Activated CD4-positive, alpha-beta T cell treated with anti-CD3 and anti-CD28 coated beads, Interleukin-2, amount 50 U/mL, for 4 hours (primary cell): ENCODE measurements around the gene HOXB5.

Source experiments
- DNase-seq, 2 experiments: peaks; one replicate each; pipeline ENCODE4 v3.0.0-alpha.2; 2020

HOXB5 gene

DNA sequence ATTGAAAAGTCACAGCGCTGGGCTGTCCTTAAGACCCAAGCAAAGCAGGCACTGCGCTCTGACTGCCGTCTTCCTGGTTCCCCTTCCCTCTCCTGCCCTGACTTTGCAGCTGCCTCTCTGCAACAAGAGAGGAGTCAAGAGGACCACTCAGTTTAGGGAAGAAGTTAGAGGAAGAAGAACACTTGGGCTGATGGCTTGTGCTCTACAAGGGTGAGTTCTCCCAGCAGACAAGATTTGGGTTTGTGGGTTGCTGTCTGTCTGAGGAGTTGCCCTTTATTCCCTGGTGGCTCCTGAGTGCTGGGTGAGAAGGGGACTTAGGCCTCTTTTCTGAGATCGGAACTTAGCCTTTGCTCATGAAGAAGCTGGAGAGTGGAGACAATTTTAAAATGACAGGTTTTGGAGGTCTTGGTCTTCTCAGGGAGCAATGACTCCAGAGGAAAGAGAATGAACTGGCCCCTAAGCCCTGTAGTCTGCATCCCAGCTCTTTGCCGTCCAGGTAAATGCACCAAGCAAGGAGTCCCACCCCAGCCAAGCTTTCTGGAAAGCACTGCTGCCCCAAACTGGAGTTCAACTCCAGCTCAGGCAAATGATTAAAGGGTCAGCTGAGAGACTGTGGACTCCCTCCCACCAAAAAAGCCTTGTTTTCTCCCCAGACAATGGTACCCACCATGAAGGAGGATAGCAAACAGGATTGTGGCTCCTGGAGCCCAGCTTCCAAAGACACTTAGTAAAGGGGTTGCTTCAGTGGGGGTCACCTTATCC, 35.3 kb upstream of the HOXB5 start:
- DNase-seq, result no peak

DNA sequence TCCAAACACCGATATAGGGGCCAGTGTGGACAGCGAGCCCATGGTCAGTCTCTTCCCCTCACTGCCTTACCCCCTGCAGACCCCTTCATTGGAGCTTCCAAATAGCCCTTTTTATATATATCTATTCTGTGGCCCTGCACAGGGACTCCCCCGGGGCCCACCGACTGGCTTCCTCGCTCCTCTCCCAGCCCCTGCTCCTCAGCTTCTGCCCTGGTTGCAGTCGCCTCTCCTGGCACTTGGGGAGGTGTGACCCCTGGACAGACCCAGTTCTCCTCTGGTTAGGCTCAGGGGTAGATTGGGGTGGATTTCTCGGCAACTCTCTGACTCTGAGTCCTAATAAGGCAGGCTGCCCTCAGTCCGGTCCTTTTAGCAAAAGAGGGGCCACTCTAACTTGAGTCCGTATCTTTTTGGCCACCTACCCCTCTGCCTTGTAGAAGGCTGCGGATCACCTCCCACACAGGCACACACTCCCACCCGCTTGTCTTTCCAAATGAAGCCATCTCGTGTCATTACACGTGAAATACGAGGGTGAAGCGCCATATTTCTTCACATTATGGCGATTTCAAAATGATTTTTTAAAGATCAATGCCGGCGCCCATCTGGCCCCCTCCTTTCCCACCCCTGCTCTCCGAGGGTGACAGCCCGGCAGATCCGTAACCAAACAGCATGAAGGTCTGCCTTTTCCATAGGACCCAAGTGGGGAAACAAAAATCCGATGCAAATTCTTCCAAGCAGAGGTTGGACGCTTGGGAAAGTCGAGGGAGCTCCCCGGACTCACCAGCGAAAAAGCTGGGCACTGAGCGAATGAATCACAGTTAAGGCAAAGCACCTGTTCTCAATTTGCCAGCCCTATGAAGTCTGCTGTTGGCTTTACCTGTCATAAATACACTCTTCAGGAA, 34.3 kb upstream of the HOXB5 start:
- no peak for DNase-seq

DNA sequence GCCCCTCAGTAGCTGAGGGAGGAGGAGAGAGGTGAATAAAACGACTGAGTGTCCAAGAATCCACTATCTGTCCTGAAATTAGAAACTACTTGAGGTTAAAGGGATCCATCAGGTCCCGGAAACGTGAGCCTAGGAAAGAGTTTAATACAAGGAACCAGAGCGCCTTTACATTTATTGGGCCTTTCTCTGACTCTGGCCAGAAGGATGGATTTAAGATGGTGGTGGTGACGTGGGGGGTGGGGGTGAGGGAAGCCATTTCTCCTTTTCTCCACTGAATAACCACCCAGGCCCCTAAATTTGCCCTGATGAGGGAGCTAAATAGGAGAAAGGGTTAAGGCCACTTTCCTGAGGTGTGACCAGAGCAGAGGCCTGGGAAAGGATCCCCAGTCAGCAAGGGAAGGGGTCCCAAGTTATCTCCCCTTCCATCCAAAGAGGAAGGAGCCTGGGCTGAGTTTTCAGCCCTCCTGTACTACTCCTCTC, 33.6 kb upstream of the HOXB5 start:
- no peak for DNase-seq

- peak; percentile 51 to 61 for DNase-seq
Measured at GRCh38 chr17:48626245-48627117, 32.9 kb upstream of the HOXB5 start, which contains the start of gene HOXB9. HOXB9 (minus strand) TSS chr17:48626358; CDS start chr17:48626269, 89 bp downstream.

GRCh38 chr17:48625495-48626244, 32.1 kb upstream of the HOXB5 start:
- peak in 1 of 2 experiments; percentile 37 for DNase-seq

DNA sequence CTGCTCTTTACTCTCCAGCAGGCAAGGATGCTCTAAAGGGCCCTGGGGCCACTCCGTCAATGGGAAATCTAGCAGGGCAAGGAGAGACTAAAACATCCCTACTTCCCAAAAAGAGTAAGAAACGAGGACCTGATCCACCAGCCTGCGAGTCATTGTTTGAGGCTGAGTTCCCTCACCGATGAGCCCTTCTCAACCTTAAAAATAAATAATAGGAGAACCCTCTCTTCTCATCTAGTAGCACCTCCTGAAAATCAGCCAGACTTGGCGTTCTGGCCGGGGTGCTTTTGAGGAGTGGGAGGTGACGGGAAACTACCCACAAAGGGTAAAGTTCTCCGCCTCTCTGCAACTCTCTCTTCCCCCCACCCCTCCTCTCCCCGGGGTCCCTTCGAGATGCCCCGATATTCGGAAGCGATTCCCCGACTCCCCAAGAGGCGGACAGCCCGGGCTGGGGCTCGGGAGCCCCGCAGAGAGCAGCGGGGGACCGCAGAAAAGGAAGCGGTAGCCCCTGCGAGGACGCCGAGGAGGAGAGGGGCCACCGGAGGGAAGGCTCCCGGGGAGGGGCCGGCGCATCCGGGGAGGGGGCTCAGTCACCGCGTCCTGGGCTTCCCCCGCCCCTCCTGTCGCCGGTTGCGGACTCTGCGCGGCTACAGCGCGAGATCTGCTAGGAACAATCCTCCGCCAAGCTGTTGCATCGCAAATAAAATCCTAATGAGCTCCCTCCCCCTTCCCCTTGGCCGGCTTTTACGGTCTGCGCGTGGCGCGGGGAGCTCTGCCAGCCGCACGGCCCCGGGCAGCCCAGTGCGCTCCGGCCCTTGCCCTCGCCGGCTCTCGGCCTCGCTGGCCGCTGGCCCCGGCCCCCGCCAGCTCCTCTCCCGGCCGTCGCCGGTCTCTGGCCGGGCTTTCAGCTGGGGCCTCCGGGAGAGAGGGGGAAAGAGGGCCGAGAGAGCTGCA, 31.2 kb upstream of the HOXB5 start:
- no peak for DNase-seq

DNA sequence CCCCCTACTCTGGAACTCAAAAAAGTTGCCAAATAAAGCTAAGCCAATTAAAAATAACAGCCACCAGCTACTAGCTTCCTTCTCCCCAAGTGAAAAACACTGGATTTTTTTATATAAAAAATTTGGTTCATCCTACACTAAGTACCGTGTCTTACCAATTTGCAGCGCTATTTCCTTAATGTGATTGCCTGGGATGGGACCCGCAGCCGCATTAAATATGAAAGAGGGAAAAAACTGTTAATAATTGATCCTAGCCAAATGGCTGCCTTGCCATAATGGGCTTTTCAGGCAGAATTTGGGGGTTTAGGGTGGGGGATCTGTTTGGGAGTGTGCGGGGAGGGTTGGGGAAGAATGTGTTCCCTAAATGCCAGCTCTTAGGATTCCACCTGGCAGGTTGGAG, 30.5 kb upstream of the HOXB5 start:
- DNase-seq, result no peak

GRCh38 chr17:48623583-48623982, 30.0 kb upstream of the HOXB5 start:
- DNase-seq, result no peak

DNA sequence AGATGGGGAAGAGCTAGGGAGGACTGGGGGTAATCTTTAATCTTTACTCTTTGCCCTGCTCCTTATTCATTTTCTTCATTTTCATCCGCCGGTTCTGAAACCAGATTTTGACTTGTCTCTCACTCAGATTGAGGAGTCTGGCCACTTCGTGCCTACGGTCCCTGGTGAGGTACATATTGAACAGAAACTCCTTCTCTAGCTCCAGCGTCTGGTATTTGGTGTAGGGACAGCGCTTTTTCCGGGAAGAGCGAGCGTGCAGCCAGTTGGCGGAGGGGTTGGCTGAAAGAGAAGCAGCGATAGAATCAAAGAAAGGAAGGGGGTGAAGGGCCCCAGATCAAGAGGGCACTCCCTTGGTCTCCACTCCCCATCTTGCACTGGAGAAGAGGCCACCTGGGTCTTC, 29.3 kb upstream of the HOXB5 start:
- no peak for DNase-seq

DNA sequence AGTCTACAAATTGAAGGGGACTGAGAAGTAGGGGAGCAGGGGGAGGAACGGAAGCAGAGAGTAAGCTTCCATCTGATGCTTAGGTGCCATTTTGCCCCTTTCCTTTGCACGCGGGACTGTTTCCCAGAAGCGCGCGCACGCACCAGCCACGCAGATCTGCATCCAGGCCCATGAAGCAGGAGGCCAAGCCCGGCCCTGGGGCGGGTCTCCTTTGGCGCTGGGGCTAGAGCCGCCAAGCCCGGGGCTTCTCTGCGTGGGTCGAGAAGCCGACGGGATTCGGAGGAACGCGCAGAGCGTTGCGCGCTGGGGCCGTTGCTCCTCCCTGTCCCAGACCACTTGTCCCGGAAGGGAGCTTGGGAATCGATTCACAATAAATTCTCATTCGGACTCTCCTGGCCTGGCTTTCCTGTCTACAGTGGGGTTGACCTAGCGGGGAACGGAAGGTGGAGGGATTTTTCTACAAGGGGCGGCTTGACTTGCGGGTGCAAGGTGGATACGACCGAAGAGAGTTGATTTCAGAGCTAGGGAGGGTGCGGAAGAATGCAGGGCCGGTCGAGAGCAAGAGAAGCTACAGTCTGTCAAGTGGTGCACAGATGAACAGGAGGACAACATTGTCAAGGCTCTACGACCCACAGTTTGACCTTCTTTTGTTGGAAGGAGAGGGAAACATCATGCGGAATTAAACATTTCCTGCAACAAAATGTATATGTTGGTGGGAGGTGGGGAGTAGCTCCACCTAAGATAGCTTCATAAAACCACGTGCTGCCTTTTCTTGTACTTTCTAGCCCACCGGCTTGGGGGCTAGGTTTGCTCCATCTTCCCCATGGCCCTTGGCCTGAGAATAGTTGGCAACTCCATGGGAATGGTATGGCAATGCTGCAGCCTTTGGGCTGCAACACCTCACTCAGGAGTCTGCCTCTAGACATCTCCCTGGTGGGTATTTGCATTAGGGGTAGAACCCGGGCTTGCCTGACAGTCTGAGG, 28.1 kb upstream of the HOXB5 start:
- no peak for DNase-seq

- no peak for DNase-seq
Measured at GRCh38 chr17:48620461-48621139, 27.0 kb upstream of the HOXB5 start.

DNA sequence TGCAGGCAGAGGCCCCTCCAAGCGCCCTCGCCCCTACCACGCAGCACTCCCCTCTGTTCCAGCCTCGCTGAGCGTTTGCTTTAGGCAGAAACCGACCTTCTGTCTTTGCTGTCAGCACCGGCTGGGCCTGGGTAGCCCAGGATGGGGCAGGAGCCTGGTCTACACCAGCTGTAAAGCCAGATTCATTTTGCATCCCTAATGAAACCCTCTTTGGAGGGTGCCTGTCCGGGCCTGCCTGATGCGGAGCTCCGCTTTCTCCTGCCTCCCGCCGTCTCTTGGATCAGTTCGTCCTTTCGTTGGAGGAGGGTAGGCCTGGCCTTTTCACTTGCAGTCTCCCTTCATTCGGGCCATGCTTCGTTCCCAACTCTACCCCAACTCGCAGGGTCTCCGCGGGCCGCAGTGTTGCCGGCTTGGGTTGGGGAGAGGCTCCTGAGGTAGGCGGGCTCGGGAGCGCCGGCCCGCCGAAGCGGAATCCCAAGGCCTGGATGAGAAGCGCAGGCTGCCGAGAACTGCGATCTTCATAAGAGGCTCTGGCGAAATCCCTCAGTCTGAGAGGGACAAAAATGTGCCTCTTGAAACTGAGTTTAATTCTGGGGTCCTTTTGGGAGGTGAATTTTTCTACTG, 26.4 kb upstream of the HOXB5 start:
- no peak for DNase-seq

- DNase-seq, result peak; percentile 78 to 79
Measured at GRCh38 chr17:48618256-48618896, 24.8 kb upstream of the HOXB5 start.

DNA sequence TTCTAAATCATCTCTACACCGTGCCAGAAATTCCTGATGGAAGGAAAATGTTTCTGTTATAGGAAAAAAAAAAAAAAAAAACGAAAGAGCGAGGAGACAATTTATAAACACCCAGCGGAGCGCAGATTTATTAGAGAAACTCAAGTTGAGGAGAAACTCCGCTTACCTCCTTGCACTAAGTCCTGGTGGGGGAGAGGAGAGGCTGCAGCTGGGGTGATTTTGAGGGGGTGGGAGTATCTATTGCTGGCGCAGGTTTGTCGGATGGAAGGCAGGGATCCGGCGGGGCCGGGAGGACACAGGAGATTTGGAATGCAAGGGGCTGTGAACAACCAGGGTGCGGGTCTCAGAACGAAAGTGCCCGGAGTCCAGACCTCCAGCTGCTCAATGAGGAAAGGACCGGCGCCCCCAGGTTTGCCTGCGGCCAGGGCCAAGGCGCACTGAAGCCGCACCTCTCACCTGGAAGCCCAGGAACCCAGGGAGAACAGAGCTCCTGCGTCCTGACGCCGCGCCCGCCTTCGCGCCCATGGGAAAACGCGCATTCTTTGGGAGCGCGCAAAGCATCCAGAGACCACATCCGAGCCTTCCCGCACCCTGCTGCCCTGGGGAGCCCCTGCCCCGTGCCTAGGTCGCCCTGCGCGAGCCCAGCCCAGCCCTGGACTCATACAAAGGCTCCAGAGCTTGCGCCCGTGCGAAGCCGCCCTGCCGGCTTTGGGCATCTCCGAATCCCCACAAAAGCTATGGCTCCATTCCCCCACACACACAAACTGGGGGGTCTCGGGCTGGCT, 24.1 kb upstream of the HOXB5 start:
- DNase-seq, result no peak

DNA sequence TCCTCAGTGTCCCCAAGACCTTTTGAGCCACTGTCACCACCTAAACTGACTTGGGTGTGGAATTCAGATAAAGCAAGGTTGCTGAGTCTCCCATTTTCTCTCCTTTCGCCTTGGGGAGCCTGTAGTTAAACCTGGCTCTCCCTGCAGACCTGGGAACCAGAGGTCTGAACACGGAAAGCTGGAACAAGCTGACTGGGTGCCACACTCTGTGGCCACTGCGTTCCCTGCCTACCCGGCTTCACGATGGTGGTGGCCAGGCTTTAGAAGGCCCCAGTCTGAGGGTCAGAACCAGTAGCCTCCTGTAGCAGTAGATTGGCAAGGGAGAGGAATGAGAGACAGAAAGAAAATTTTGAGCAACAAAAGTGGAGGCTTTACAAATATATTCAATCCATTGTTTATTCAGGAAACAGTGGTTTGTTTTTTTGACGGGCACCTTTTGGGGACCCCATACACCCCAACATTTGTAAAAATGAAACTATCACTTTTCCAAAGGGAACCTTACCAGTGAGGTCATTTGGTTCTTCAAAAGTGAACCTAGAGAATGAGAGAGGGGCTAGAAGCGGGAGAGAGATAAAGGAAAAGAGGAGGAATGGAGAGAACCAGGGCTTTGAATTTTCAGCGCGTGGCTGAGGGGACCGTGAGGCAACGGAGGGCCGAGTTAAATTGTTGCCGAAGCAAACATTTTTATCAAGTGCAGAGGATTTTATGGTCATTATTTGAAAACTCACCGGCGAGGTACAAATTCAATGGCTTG, 23.3 kb upstream of the HOXB5 start:
- DNase-seq, result no peak
